ENCODE measurements around the gene CDC42BPA.

- TF ChIP-seq CTCF (IDR thresholded peaks at IDR 0.05) (no peak), POLR2A (IDR thresholded peaks at IDR 0.05) (no peak)
Measured at GRCh38 chr1:227298512-227299240, 19.6 kb downstream of the CDC42BPA start.
